Testis (tissue), 3 donors: ENCODE results near the gene RFX5. TPM values are rescaled to one million over a fixed set of nuclear protein-coding genes. Genes with fewer than 3 reads are reported as not detected.

ENCODE experiments used
- DNase-seq: peaks from one replicate; pipeline ENCODE4 v3.0.0-alpha.2; 2019
- H3K27ac ChIP-seq, 2 donors: fragments of 200-600 bp; sonication (generic); one replicate each; pipeline ENCODE4 v1.5.1; 2019
- H3K27me3 ChIP-seq: fragments of 200-600 bp; sonication (generic); one replicate; pipeline ENCODE4 v1.5.1; 2019
- H3K36me3 ChIP-seq: fragments of 200-600 bp; sonication (generic); one replicate; pipeline ENCODE4 v1.5.1; 2017; ENCODE audit warnings: low read depth; ENCODE audit errors: missing control alignments
- H3K4me1 ChIP-seq: fragments of 200-600 bp; sonication (generic); one replicate; pipeline ENCODE4 v1.5.1; 2019
- H3K4me3 ChIP-seq, 2 donors: fragments of 200-600 bp; sonication (generic); one replicate each; pipeline ENCODE4 v1.5.1; 2017 to 2019
- H3K9me3 ChIP-seq: fragments of 200-600 bp; sonication (generic); one replicate; pipeline ENCODE4 v1.5.1; 2017
- POLR2A ChIP-seq: fragments of 450-650 bp; IDR thresholded peaks from one replicate; pipeline ENCODE4 v1.6.1; 2017; ENCODE audit warnings: antibody characterized with exemption, mild to moderate bottlenecking, moderate library complexity
- WGBS, 2 donors: methylation state at CpG; one replicate each; pipeline ENCODE4 v1.1.5; 2018; 5-methylcytosine and 5-hydroxymethylcytosine counted together
- intact Hi-C: fragments of 100-400 bp; cut with DNase I; formaldehyde crosslinking; loops from one replicate; pipeline ENCODE4 v1.15.1; 2023; ENCODE audit warnings: low total_unique reads
- polyA plus RNA-seq: library from polyadenylated mRNA; stranded (reverse); fragments of 350-450 nt; fragmentation: Illumina TruSeq; extraction: RNeasy Lipid Tissue Mini Kit (QIAGEN cat#74804); gene quantifications from one replicate; pipeline ENCODE4 v1.2.3, GENCODE V29; 2014; ENCODE audit warnings: low read depth, low replicate concordance; ENCODE audit not compliant: insufficient read depth
- total RNA-seq, 2 donors: library from RNA; depleted of rRNA; stranded (reverse); fragments of >200 nt; gene quantifications; one replicate each; pipeline ENCODE4 v1.2.3, GENCODE V29; 2016
- TF ChIP-seq, protein P1 (sequence below), 3 experiments: fragments of 450-650 bp in 2 of 3; fragments of 200-600 bp in 1 of 3; sonication (generic) in 1 of 3; IDR thresholded peaks; one replicate each; pipeline ENCODE4 v1.5.1; 2016 to 2019; ENCODE audit warnings: antibody characterized with exemption in 3 of 3, mild to moderate bottlenecking in 2 of 3, moderate library complexity in 1 of 3

The RFX5 gene
- total and polyA plus RNA-seq, 3 donors from 2014 or later = 18.8 to 43.6 (median 19.8) TPM

DNA sequence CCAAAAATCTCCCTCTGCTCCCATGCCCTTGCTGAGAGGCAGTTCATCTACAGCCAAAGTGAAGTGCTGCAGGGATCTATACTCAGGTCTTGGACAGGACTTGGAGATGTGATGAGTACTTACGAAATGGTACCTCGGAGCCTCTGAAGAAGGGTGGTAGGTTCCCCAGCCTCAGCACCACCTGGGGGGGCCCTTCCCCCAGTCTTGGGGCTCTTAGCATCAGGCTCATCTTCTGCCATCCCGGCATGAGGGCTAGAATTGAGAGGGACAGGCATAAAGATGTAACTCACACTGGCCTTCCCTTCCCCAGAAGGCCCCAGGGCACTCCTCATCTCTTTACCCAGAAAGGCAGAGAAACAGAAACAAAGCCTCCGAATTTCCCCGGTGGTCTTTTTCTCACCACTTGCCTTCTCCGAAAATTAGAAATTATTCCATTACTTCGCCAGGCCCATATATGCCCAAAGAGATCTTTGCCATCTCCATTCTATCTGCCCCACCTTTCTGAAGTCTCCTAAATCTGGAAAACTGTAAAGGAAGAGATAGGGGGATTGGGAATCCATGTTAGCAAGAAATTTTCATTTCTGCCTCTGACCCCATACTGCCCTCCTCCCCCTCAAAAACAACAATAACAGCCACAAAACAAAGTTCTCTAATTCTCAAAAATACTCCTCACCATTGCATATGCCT lies 827 bp downstream of the RFX5 start:
- intact Hi-C loops = loop anchor here (5.0 kb wide), 1 partner anchor 154 kb away; the partner anchor contains the start of gene VPS72
- Histone ChIP-seq H3K27ac (peak overlapping the region; percentile 81 to 90), H3K4me3 (peak overlapping the region; percentile 58 to 73), H3K4me1 (peaks cover 15% of the 10 kb centered on the region), H3K9me3 (no peaks in the 10 kb centered on the region), H3K27me3 (no peaks in the 10 kb centered on the region), H3K36me3 (no peaks in the 10 kb centered on the region)
- 24 to 40% methylated on average over 7 of the region's 7 CpGs for WGBS, 2 donors
- no peak for TF ChIP-seq POLR2A
- TF ChIP-seq, protein P1, sequence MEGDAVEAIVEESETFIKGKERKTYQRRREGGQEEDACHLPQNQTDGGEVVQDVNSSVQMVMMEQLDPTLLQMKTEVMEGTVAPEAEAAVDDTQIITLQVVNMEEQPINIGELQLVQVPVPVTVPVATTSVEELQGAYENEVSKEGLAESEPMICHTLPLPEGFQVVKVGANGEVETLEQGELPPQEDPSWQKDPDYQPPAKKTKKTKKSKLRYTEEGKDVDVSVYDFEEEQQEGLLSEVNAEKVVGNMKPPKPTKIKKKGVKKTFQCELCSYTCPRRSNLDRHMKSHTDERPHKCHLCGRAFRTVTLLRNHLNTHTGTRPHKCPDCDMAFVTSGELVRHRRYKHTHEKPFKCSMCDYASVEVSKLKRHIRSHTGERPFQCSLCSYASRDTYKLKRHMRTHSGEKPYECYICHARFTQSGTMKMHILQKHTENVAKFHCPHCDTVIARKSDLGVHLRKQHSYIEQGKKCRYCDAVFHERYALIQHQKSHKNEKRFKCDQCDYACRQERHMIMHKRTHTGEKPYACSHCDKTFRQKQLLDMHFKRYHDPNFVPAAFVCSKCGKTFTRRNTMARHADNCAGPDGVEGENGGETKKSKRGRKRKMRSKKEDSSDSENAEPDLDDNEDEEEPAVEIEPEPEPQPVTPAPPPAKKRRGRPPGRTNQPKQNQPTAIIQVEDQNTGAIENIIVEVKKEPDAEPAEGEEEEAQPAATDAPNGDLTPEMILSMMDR (IDR thresholded peaks at IDR 0.05) = no peak
- DNase-seq = no peak

DNA sequence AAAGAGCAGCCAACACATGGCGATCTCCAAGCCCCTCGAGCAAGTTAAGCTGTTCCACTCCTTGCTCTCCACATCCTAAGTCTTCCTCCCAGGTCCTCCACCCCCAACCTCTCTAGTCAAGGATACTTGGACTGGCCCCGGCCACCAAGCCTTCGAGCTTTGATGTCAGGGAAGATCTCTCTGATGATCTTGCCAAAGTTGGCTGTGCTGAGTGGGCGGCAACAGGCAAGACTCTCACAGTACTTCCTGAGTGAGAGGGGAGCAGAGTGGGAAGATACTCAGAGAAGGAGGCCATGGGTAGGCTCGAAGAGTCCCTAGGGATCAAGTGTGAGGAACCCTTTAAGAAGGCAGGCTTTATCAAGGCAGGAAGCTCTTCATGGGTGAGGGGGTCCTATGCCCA lies 2.8 kb downstream of the RFX5 start:
- Histone ChIP-seq H3K36me3 (no peaks in the 10 kb centered on the region), H3K27ac (no peak overlapping the region), H3K9me3 (no peaks in the 10 kb centered on the region), H3K4me1 (peaks cover 15% of the 10 kb centered on the region), H3K27me3 (no peaks in the 10 kb centered on the region), H3K4me3 (no peak overlapping the region)
- TF ChIP-seq POLR2A = no peak
- TF ChIP-seq, protein P1 (IDR thresholded peaks at IDR 0.05) = no peak
- 79 to 87% methylated on average over 6 of the region's 6 CpGs for WGBS, 2 donors
- intact Hi-C loops = no loop called here
- no peak for DNase-seq

DNA sequence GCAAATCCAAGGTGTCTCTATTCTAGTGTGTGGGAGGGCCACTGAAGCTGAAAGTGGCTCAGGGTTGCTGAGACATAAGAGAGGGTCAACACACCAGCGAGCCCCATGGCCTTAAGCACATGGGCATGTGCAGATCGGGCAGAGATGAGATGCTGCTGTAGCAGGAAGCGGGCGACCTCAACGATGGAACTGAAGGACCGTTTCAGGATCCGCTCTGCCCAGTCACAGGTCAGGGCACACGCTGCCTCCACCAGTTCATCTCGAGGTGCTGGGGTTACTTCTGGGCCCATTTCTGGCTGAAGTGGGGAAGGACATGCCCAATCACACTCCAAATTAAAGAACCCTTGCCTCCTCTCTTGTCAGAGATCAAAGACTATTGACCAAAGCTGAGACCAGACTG lies 3.5 kb downstream of the RFX5 start:
- H3K4me3 ChIP-seq = no peak overlapping the region
- TF ChIP-seq, protein P1 (IDR thresholded peaks at IDR 0.05) = no peak
- TF ChIP-seq POLR2A = no peak
- intact Hi-C loops = no loop called here
- DNase-seq = no peak
- no peak overlapping the region for H3K27ac ChIP-seq
- peaks cover 15% of the 10 kb centered on the region for H3K4me1 ChIP-seq
- H3K36me3 ChIP-seq = no peaks in the 10 kb centered on the region
- H3K27me3 ChIP-seq = no peaks in the 10 kb centered on the region
- 76 to 79% methylated on average over 8 to 9 of the region's 9 CpGs for WGBS, 2 donors
- no peaks in the 10 kb centered on the region for H3K9me3 ChIP-seq

DNA sequence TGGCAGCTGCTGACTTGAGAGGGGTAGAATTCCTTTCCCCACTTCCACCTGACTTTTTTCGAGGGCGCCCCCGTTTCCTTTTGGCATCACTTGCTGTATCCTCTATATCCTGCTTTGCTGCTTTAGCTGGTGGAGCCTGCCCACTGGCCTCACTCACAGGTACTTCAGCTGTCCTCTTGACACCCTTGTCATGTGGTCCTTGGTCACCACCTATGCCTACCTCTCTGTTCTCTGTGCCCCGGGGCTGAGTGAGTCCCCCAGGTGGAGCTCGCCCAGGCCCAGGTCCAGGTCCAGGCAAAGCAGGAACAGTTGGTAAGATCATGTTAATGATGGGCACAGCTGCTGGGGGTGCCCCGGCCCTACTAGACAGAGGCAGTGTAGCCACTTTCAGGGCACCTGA lies 4.5 kb downstream of the RFX5 start:
- Histone ChIP-seq H3K27me3 (no peaks in the 10 kb centered on the region), H3K36me3 (no peaks in the 10 kb centered on the region), H3K27ac (no peak overlapping the region), H3K9me3 (no peaks in the 10 kb centered on the region), H3K4me3 (no peak overlapping the region), H3K4me1 (peaks cover 12% of the 10 kb centered on the region)
- no peak for TF ChIP-seq POLR2A
- TF ChIP-seq, protein P1 (IDR thresholded peaks at IDR 0.05) = no peak
- WGBS, 2 donors = 78 to 89% methylated on average over 6 of the region's 6 CpGs
- intact Hi-C loops = no loop called here
- DNase-seq = no peak

DNA sequence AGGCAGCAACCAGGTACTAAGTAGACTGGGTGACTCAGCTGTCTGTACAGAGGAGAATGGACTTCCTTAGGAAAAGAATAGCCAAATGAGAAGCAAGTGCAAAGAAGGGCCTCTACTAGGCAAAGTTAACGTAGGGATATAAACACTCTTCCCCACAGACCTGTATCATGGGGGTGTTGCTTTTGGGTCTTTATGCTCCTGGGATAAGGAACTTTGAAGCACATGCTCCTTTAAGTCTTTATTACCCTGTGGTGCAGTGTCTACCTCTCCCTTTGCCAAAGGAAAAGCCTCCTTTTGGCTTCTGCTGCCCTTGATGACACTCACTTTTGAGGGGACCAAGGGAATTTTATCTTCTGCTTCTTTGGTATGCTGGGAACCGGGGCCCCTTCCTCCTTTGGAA lies 5.0 kb downstream of the RFX5 start:
- TF ChIP-seq POLR2A = no peak
- TF ChIP-seq, protein P1 (IDR thresholded peaks at IDR 0.05) = no peak
- Histone ChIP-seq H3K36me3 (no peaks in the 10 kb centered on the region), H3K27ac (no peak overlapping the region), H3K4me3 (no peak overlapping the region), H3K27me3 (no peaks in the 10 kb centered on the region), H3K4me1 (peaks cover 11% of the 10 kb centered on the region), H3K9me3 (no peaks in the 10 kb centered on the region)
- intact Hi-C loops = no loop called here
- DNase-seq = no peak
- 79 to 80% methylated on average over 2 of the region's 2 CpGs for WGBS, 2 donors
